ENCODE data around the gene ARPC2.

DNA sequence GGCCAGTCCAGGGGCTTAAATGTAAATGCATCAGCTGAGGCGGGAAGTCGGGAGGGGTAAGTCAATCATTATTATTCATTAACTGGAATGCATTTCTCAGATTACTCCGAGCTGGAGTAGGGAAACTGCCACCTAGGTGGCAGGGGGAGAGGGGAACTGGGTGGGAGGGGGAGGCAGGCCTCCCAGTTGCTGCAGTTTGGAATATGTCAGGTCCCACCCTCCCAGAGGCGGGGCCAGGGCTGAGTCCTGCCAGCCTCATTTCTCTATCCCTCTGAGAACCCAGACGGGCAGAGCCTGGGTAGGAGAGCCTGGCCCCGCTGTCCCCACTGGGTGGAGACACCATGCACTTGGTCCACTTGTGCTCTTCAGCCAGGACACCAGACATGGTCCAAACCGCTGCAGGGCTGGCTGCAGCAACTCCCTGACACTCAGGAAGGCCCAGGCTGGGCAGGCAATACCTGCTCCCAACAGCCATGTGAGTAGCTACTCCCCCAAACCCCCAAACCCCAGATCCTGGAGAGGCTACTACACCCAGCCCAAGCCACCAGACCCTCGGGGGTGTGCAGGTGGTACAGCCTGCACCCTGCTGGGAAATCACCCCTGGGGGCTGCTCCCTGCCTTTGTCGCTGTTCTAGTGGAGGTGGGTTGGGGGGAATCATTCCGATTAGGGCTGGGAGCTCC, 43.9 kb downstream of the ARPC2 start, which contains the start of gene GPBAR1:
- TF ChIP-seq POLR2A (IDR thresholded peaks at IDR 0.05; ENCODE audit: low read length) (no peak), GATA1 (IDR thresholded peaks at IDR 0.05; ENCODE audit: low read depth, low read length) (no peak)
